Body of pancreas (tissue), 4 donors: ENCODE data around the gene UBE2N.

ENCODE experiments used
- POLR2A ChIP-seq, 3 donors: fragments of 450-650 bp; IDR thresholded peaks; one replicate each; pipeline ENCODE4 v1.6.1; 2016; ENCODE audit warnings: antibody characterized with exemption in 3 of 3, mild to moderate bottlenecking in 2 of 3
- TF ChIP-seq, protein P1 (sequence below), 7 experiments: fragments of 450-650 bp in 4 of 7; fragments of 200-600 bp in 3 of 7; sonication (generic) in 3 of 7; IDR thresholded peaks; one replicate each; pipeline ENCODE4 v1.5.1; 2016 to 2019; ENCODE audit warnings: antibody characterized with exemption in 7 of 7

GRCh38 chr12:93378998-93379325, 62.8 kb downstream of the UBE2N start:
- TF ChIP-seq POLR2A (IDR thresholded peaks at IDR 0.05), result no peak
- TF ChIP-seq, protein P1, sequence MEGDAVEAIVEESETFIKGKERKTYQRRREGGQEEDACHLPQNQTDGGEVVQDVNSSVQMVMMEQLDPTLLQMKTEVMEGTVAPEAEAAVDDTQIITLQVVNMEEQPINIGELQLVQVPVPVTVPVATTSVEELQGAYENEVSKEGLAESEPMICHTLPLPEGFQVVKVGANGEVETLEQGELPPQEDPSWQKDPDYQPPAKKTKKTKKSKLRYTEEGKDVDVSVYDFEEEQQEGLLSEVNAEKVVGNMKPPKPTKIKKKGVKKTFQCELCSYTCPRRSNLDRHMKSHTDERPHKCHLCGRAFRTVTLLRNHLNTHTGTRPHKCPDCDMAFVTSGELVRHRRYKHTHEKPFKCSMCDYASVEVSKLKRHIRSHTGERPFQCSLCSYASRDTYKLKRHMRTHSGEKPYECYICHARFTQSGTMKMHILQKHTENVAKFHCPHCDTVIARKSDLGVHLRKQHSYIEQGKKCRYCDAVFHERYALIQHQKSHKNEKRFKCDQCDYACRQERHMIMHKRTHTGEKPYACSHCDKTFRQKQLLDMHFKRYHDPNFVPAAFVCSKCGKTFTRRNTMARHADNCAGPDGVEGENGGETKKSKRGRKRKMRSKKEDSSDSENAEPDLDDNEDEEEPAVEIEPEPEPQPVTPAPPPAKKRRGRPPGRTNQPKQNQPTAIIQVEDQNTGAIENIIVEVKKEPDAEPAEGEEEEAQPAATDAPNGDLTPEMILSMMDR (IDR thresholded peaks at IDR 0.05), result no peak
